ENCODE data around the gene ANKRD35.

GRCh38 chr1:145886816-145887215, 1.1 kb upstream of the ANKRD35 start:
- TF ChIP-seq CTCF (IDR thresholded peaks at IDR 0.05) (no peak), POLR2A (IDR thresholded peaks at IDR 0.05) (no peak)
